DND-41 (cell line): ENCODE data around the gene KLK5.

ENCODE experiments used
- ATAC-seq: fragments of 200-7000 bp; cut with Tn5 transposase; 3 replicates; pipeline ENCODE4 v1.9.1; 2021; ENCODE audit warnings: low read depth; ENCODE audit not compliant: insufficient read depth
- DNase-seq: peaks from one replicate; pipeline ENCODE4 v3.0.0-alpha.2; 2020
- H2AFZ ChIP-seq: 2 replicates; pipeline ENCODE4 v1.6.0; 2012; ENCODE audit warnings: low read depth, low read length
- H3K27ac ChIP-seq: 2 replicates; pipeline ENCODE4 v1.5.1; 2012; ENCODE audit warnings: low read length, inconsistent platforms
- H3K27me3 ChIP-seq: fragments of 200-600 bp; sonication (generic); 2 replicates; pipeline ENCODE4 v1.6.0; 2012; ENCODE audit warnings: low read length, mild to moderate bottlenecking, inconsistent platforms; ENCODE audit not compliant: insufficient read depth, poor library complexity
- H3K36me3 ChIP-seq: 2 replicates; pipeline ENCODE4 v1.5.1; 2012; ENCODE audit warnings: low read length, inconsistent platforms; ENCODE audit not compliant: insufficient read depth
- H3K4me1 ChIP-seq: 2 replicates; pipeline ENCODE4 v1.5.1; 2012; ENCODE audit warnings: mild to moderate bottlenecking, low read length; ENCODE audit not compliant: insufficient read depth
- H3K4me2 ChIP-seq: 2 replicates; pipeline ENCODE4 v1.6.0; 2012; ENCODE audit warnings: mild to moderate bottlenecking, moderate library complexity, low read length, inconsistent platforms; ENCODE audit not compliant: insufficient read depth
- H3K4me3 ChIP-seq, 2 experiments: fragments of 200-600 bp in 1 of 2; shearing (Covaris generic) in 1 of 2; 2 replicates each; pipeline ENCODE4 v1.5.1; 2012 to 2016; ENCODE audit warnings: inconsistent platforms in 2 of 2, low read length in 2 of 2, mild to moderate bottlenecking in 2 of 2, low read depth in 1 of 2, moderate library complexity in 1 of 2
- H3K79me2 ChIP-seq: 2 replicates; pipeline ENCODE4 v1.6.0; 2012; ENCODE audit warnings: low read length, inconsistent platforms; ENCODE audit not compliant: insufficient read depth
- H3K9ac ChIP-seq: 2 replicates; pipeline ENCODE4 v1.6.0; 2012; ENCODE audit warnings: low read depth, mild to moderate bottlenecking, inconsistent platforms, low read length, moderate library complexity
- H3K9me3 ChIP-seq: 2 replicates; pipeline ENCODE4 v1.5.1; 2012; ENCODE audit warnings: low read length, moderate library complexity, mild to moderate bottlenecking, inconsistent platforms; ENCODE audit not compliant: insufficient read depth, severe bottlenecking
- H4K20me1 ChIP-seq: 2 replicates; pipeline ENCODE4 v1.6.0; 2012; ENCODE audit warnings: low read length; ENCODE audit not compliant: insufficient read depth
- EZH2 ChIP-seq: IDR thresholded peaks from 3 replicates; pipeline ENCODE4 v1.6.1; 2012; ENCODE audit warnings: borderline replicate concordance, low read depth, mild to moderate bottlenecking, moderate library complexity, low read length, inconsistent platforms; ENCODE audit not compliant: severe bottlenecking
- TF ChIP-seq, protein P1 (sequence below): IDR thresholded peaks from 2 replicates; pipeline ENCODE4 v1.5.1; 2012; ENCODE audit warnings: borderline replicate concordance, low read length, moderate library complexity, mild to moderate bottlenecking; ENCODE audit not compliant: poor library complexity, severe bottlenecking; ENCODE audit errors: extremely low read depth

The KLK5 gene

GRCh38 chr19:50983625-50984292 is 30.9 kb upstream of the KLK5 start, which contains the start of gene KLK7:
Gene KLK7, minus strand, starts transcription at chr19:50983917. Its CDS starts 1,518 bp downstream, at chr19:50982399.
- H3K9ac ChIP-seq: no peak within 1 kb of the TSS
- H3K4me1 ChIP-seq: no peaks in the 10 kb centered on the region
- no peak within 1 kb of the TSS for H2AFZ ChIP-seq
- H3K27ac ChIP-seq: no peak within 1 kb of the TSS
- H3K4me3 ChIP-seq: no peak within 1 kb of the TSS
- TF ChIP-seq, protein P1, sequence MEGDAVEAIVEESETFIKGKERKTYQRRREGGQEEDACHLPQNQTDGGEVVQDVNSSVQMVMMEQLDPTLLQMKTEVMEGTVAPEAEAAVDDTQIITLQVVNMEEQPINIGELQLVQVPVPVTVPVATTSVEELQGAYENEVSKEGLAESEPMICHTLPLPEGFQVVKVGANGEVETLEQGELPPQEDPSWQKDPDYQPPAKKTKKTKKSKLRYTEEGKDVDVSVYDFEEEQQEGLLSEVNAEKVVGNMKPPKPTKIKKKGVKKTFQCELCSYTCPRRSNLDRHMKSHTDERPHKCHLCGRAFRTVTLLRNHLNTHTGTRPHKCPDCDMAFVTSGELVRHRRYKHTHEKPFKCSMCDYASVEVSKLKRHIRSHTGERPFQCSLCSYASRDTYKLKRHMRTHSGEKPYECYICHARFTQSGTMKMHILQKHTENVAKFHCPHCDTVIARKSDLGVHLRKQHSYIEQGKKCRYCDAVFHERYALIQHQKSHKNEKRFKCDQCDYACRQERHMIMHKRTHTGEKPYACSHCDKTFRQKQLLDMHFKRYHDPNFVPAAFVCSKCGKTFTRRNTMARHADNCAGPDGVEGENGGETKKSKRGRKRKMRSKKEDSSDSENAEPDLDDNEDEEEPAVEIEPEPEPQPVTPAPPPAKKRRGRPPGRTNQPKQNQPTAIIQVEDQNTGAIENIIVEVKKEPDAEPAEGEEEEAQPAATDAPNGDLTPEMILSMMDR: no peak
- TF ChIP-seq EZH2: no peak
- H3K9me3 ChIP-seq: no peaks in the 10 kb centered on the region
- DNase-seq: no peak
- H3K27me3 ChIP-seq: peaks cover 4% of the 10 kb centered on the region
- ATAC-seq: no peak
- no peaks in the 10 kb centered on the region for H3K36me3 ChIP-seq
- no peak within 1 kb of the TSS for H3K4me2 ChIP-seq
- H3K79me2 ChIP-seq: no peaks in the 10 kb centered on the region
- no peaks in the 10 kb centered on the region for H4K20me1 ChIP-seq

GRCh38 chr19:50982186-50982585 is 29.3 kb upstream of the KLK5 start:
- Histone ChIP-seq H3K4me2 (no peak overlapping the region), H4K20me1 (no peaks in the 10 kb centered on the region), H2AFZ (no peak overlapping the region), H3K9ac (no peak overlapping the region), H3K4me3 (no peak overlapping the region), H3K36me3 (no peaks in the 10 kb centered on the region), H3K9me3 (no peaks in the 10 kb centered on the region), H3K4me1 (no peaks in the 10 kb centered on the region), H3K27ac (no peak overlapping the region), H3K79me2 (no peaks in the 10 kb centered on the region), H3K27me3 (peaks cover 3% of the 10 kb centered on the region)
- DNase-seq: no peak
- TF ChIP-seq, protein P1: no peak
- TF ChIP-seq EZH2: no peak
- no peak for ATAC-seq

GRCh38 chr19:50981587-50982146 is 28.8 kb upstream of the KLK5 start:
- H3K4me1 ChIP-seq: no peaks in the 10 kb centered on the region
- no peak overlapping the region for H2AFZ ChIP-seq
- ATAC-seq: no peak
- no peak overlapping the region for H3K4me2 ChIP-seq
- no peaks in the 10 kb centered on the region for H3K79me2 ChIP-seq
- no peak overlapping the region for H3K27ac ChIP-seq
- no peaks in the 10 kb centered on the region for H3K9me3 ChIP-seq
- H3K9ac ChIP-seq: no peak overlapping the region
- H4K20me1 ChIP-seq: no peaks in the 10 kb centered on the region
- no peaks in the 10 kb centered on the region for H3K36me3 ChIP-seq
- H3K4me3 ChIP-seq: no peak overlapping the region
- TF ChIP-seq, protein P1: no peak
- TF ChIP-seq EZH2: no peak
- no peak for DNase-seq
- no peaks in the 10 kb centered on the region for H3K27me3 ChIP-seq
